H1 (cell line): ENCODE measurements around the gene ATP6V1A. TPM values are rescaled to one million over a fixed set of nuclear protein-coding genes. Genes with fewer than 3 reads are reported as not detected.

ENCODE experiments used
- BRCA1 ChIP-seq: IDR thresholded peaks from 2 replicates; pipeline ENCODE4 v1.6.1; 2012; ENCODE audit warnings: low read depth, low read length, improper control_type of control experiment
- MAFK ChIP-seq: IDR thresholded peaks from 2 replicates; pipeline ENCODE4 v1.6.1; 2012; ENCODE audit warnings: low read depth, mild to moderate bottlenecking, improper control_type of control experiment, low read length
- POLR2AphosphoS5 ChIP-seq: IDR thresholded peaks from 2 replicates; pipeline ENCODE4 v1.6.1; 2011; ENCODE audit warnings: low read depth, low read length
- polyA plus RNA-seq, 7 experiments: library from polyadenylated mRNA; depleted of rRNA in 3 of 7; stranded (reverse) in 5 of 7; unstranded in 2 of 7; fragments of >200 nt in 5 of 7; fragments of 200-250 nt in 2 of 7; gene quantifications; 1 replicate in 5 of 7; 2 replicates in 1 of 7; 4 replicates in 1 of 7; pipeline versions ENCODE4 v1.2.1 to v1.2.3, GENCODE V29; 2011 to 2013; ENCODE audit warnings: missing spikeins in 2 of 7, mixed read lengths in 2 of 7
- total RNA-seq: library from RNA; stranded (reverse); fragmentation: NEBNext Ultra II Directional; extraction: Animal tissue kit (Norgen Biotek cat#: 25700); gene quantifications from 2 replicates; pipeline ENCODE4 v1.2.1, GENCODE V29; 2021
- TF ChIP-seq, protein P1 (sequence below): fragments of 300-600 bp; sonication (generic); IDR thresholded peaks from 2 replicates; pipeline ENCODE4 v1.7.1; 2012; ENCODE audit warnings: low read length, moderate library complexity, mild to moderate bottlenecking, inconsistent platforms; ENCODE audit not compliant: insufficient replicate concordance
- TF ChIP-seq, protein P2 (sequence below): IDR thresholded peaks from 2 replicates; pipeline ENCODE4 v1.6.1; 2012; ENCODE audit warnings: inconsistent platforms
- TF ChIP-seq, protein P3 (sequence below): IDR thresholded peaks from 2 replicates; pipeline ENCODE4 v1.6.1; 2012; ENCODE audit warnings: low read length, inconsistent platforms

The ATP6V1A gene
- total and polyA plus RNA-seq, 2 of the 8 experiments (the other 6 are each of a cell fraction or from before 2014, with no cell fraction given): 15.4 to 90.9 TPM

DNA sequence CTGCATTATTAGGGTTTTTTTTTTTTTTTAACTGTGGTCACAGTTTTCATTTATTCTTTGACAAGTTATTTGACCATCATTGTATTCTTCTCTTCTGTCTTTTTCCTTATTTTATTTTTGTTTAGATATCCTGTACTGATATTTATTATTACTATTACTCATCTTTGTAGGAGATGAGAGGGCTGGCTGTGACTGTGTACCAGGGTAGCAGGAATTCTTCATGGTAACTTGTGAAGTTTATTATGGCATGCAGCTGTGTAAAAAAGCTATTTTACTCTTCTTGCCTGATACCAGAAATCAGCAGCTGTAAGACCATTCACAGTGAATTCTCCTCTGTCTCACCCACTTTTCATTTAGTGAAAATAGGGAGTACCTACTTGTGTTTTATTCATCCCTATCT is 44.5 kb downstream of the ATP6V1A start (continued):
- TF ChIP-seq, protein P1, sequence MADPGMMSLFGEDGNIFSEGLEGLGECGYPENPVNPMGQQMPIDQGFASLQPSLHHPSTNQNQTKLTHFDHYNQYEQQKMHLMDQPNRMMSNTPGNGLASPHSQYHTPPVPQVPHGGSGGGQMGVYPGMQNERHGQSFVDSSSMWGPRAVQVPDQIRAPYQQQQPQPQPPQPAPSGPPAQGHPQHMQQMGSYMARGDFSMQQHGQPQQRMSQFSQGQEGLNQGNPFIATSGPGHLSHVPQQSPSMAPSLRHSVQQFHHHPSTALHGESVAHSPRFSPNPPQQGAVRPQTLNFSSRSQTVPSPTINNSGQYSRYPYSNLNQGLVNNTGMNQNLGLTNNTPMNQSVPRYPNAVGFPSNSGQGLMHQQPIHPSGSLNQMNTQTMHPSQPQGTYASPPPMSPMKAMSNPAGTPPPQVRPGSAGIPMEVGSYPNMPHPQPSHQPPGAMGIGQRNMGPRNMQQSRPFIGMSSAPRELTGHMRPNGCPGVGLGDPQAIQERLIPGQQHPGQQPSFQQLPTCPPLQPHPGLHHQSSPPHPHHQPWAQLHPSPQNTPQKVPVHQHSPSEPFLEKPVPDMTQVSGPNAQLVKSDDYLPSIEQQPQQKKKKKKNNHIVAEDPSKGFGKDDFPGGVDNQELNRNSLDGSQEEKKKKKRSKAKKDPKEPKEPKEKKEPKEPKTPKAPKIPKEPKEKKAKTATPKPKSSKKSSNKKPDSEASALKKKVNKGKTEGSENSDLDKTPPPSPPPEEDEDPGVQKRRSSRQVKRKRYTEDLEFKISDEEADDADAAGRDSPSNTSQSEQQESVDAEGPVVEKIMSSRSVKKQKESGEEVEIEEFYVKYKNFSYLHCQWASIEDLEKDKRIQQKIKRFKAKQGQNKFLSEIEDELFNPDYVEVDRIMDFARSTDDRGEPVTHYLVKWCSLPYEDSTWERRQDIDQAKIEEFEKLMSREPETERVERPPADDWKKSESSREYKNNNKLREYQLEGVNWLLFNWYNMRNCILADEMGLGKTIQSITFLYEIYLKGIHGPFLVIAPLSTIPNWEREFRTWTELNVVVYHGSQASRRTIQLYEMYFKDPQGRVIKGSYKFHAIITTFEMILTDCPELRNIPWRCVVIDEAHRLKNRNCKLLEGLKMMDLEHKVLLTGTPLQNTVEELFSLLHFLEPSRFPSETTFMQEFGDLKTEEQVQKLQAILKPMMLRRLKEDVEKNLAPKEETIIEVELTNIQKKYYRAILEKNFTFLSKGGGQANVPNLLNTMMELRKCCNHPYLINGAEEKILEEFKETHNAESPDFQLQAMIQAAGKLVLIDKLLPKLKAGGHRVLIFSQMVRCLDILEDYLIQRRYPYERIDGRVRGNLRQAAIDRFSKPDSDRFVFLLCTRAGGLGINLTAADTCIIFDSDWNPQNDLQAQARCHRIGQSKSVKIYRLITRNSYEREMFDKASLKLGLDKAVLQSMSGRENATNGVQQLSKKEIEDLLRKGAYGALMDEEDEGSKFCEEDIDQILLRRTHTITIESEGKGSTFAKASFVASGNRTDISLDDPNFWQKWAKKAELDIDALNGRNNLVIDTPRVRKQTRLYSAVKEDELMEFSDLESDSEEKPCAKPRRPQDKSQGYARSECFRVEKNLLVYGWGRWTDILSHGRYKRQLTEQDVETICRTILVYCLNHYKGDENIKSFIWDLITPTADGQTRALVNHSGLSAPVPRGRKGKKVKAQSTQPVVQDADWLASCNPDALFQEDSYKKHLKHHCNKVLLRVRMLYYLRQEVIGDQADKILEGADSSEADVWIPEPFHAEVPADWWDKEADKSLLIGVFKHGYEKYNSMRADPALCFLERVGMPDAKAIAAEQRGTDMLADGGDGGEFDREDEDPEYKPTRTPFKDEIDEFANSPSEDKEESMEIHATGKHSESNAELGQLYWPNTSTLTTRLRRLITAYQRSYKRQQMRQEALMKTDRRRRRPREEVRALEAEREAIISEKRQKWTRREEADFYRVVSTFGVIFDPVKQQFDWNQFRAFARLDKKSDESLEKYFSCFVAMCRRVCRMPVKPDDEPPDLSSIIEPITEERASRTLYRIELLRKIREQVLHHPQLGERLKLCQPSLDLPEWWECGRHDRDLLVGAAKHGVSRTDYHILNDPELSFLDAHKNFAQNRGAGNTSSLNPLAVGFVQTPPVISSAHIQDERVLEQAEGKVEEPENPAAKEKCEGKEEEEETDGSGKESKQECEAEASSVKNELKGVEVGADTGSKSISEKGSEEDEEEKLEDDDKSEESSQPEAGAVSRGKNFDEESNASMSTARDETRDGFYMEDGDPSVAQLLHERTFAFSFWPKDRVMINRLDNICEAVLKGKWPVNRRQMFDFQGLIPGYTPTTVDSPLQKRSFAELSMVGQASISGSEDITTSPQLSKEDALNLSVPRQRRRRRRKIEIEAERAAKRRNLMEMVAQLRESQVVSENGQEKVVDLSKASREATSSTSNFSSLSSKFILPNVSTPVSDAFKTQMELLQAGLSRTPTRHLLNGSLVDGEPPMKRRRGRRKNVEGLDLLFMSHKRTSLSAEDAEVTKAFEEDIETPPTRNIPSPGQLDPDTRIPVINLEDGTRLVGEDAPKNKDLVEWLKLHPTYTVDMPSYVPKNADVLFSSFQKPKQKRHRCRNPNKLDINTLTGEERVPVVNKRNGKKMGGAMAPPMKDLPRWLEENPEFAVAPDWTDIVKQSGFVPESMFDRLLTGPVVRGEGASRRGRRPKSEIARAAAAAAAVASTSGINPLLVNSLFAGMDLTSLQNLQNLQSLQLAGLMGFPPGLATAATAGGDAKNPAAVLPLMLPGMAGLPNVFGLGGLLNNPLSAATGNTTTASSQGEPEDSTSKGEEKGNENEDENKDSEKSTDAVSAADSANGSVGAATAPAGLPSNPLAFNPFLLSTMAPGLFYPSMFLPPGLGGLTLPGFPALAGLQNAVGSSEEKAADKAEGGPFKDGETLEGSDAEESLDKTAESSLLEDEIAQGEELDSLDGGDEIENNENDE: no peak
- TF ChIP-seq POLR2AphosphoS5 (no peak), BRCA1 (no peak), MAFK (no peak)
- TF ChIP-seq, protein P2, sequence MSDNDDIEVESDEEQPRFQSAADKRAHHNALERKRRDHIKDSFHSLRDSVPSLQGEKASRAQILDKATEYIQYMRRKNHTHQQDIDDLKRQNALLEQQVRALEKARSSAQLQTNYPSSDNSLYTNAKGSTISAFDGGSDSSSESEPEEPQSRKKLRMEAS: no peak
- TF ChIP-seq, protein P3, sequence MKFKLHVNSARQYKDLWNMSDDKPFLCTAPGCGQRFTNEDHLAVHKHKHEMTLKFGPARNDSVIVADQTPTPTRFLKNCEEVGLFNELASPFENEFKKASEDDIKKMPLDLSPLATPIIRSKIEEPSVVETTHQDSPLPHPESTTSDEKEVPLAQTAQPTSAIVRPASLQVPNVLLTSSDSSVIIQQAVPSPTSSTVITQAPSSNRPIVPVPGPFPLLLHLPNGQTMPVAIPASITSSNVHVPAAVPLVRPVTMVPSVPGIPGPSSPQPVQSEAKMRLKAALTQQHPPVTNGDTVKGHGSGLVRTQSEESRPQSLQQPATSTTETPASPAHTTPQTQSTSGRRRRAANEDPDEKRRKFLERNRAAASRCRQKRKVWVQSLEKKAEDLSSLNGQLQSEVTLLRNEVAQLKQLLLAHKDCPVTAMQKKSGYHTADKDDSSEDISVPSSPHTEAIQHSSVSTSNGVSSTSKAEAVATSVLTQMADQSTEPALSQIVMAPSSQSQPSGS: no peak
